DMS153 treated with DMSO at 0.1 percent for 48 hours (cell line): ENCODE data around the gene SCMH1.
A peak's percentile ranks its signal among the peaks of the same experiment; 100 is the strongest.

Experiments used
- DNase-seq: peaks from one replicate; lab custom pipeline; 2025; ENCODE audit not compliant: unreplicated experiment; lab: John Stamatoyannopoulos, UW

Gene SCMH1

DNA sequence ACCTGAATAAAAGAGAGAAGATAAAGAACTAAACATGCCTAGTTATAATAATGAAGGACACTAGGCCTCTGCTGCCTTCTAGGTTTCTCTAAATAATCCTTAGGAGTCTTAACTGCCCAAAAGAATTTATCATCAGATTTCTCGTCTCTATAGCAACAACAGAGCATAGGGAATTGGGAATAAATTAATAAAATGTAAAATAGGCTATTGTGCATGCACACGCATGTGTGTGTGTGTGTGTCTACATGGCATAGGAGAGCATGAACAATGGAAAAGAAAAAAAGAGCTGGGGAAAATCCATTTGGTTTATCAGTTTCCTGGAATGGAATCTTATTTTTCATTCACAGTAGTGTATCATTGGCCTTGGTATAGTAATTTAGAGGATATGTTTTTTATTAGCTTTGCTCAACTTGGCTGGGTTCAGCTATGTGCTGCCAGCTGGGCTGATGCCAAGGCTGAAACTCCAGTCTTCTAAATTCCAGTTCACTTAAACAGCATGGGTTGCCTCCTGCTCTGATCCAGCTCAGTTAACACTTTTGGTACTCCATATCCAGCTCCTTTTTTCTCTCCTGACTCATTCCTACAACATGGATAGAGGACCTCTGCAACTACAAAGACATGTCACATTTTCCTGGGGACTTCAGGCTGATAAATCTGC lies 140.0 kb downstream of the SCMH1 start:
- no peak for DNase-seq

DNA sequence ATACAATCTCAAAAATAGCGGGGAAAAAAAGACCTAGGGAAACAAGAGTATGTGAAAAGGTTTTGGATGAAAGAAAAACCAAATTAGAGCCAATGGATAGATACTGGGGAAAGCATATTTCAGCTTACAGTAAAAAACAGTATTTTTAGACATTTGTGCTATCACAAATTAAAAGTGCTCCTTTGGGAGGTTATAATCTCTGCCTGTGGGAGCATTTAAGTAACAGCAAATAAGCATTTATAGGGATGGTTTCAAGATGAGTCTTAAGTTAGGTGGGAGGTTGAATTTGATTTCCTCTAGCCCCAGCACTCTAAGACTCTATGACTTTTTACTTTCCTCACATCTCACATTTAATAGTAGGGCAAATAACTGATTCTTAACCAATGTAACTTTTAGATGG lies 141.0 kb downstream of the SCMH1 start:
- DNase-seq, result no peak

DNA sequence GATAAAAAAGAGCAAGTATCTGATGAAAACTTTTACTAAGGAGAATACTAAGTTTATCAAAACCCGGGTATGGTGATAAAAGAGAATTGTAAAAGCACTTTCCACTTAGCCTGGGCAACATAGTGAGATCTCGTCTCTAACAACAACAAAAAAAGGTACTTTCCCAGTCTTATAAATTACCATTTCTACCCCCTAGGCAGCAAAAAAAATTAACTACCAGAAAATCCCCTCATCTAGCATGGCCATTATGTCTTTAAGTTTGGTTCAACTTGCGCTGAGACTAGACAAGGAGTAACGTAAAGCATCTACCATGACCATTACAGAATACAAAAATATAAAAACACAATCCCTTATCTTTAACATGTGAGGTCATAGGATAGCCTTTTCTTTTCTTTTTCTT lies 141.9 kb downstream of the SCMH1 start:
- DNase-seq, result no peak

DNA sequence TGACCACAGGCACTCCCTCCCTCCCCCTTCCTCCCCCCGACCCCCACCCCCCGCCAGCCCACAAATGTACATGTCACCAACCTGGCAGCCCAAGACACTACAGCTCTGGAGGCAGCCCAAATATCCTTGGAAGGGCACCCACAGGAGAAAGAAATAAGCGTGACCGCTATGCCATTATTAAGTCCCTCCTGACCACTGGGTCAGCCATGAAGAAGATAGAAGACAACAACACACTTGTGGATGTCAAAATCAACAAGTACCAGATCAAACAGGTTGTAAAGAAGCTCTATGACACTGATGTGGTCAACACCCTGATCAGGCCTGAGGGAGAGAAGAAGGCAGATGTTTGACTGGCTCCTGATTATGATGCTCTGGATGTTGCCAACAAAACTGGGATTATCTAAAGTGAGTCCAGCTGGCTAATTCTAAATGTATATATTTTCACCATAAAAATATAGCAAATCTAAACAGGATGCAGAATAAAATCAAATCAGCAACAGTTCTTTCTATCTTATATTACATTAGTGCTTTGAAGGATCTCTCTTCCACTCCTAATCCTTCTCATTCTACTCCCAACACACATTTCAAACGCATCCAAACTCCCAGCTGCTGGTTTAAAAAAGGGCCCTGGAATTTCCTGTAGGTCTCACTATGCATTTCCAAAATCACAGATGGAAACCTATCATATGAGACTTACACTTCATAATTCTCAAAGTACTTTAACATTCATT lies 143.2 kb downstream of the SCMH1 start:
- DNase-seq, result no peak

DNA sequence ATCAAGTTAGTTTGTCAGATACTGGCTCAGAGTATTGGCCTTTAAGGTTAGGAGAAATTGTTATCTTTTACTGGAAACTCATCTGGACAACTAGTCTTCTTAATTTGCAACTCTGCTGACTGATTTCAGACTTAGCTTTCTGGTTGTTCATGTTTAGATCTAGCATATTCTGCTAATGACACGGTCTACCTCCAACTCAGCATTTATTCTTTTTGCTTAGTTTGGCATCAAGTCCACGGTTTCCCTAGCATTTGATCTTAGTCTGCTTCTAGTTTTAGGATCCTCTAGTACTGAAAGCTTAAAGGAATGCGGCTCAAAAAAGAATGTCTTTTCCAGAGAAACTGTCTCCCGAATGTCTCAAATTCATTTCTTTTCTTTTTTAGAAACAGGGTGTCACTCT lies 145.0 kb downstream of the SCMH1 start:
- no peak for DNase-seq

DNA sequence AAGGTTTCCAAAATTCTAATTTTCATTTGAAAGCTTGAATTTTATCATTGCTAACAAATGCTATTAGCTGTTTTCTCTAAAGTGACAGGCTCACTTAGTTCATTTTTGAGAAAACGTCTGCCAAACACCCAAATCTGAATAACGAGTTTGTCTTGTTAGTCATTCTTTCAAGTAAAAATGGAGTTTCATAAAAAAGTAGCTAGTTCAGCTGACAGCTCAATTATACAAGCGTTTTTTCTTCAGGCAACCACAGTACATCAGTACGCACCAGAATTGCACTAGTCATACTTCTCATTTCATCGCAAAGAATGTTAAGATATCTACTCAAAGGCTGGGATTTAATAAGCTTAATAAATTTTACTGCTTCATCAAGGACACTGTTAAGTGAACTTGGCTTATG lies 148.3 kb downstream of the SCMH1 start:
- no peak for DNase-seq

DNA sequence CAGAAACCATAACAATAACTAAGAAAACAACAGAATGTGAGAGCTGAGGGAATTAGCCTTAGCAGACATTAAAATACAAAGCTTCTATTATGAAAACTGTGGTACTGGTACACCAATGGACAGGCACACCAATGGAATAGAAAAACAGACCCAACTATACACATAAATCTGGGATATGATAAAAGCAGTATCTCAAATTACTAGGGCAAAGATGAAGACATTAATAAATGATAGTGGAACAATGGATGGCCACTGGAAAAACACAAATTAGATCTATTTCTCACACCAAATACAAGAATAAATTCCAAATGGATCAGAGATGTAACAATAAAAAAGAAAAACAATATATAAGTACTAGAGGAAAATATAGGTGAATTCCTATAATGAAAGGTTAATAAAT lies 155.2 kb downstream of the SCMH1 start:
- no peak for DNase-seq

DNA sequence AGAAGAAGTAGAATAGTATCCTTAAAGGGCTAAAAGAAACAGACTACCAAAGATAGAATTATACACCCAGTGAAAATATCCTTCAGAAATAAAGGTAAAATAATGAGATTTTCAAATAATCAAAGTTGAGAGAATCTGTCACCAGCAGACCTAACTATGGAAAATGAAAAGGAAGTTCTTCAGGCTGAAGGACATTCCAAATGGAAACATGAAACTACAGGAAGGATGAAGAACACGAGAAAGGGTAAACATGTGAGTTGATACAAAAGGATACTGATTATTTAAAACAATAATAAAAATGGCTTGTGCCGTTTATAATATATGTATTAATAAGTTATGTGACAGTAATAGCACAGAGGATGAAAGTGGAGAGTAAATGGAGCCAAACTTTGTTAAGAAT lies 163.5 kb downstream of the SCMH1 start:
- DNase-seq, result no peak

DNA sequence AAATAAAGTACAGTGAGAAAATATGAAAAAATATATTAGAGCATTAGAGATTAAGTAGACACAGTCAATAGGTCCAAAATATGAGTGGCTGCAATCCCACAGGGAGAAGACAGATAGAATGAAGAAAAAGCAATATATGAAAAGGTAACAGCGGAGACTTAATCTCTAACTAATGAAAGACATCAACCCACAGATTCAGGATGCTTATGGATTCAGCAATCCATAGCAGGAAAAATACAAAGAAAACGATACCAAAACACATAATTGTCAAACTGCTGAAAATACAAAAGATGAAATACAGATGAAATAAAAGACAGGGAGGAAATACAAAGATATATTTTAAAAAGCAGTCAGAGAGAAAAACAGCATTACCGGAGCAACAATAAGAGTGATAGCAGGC lies 163.9 kb downstream of the SCMH1 start:
- no peak for DNase-seq

DNA sequence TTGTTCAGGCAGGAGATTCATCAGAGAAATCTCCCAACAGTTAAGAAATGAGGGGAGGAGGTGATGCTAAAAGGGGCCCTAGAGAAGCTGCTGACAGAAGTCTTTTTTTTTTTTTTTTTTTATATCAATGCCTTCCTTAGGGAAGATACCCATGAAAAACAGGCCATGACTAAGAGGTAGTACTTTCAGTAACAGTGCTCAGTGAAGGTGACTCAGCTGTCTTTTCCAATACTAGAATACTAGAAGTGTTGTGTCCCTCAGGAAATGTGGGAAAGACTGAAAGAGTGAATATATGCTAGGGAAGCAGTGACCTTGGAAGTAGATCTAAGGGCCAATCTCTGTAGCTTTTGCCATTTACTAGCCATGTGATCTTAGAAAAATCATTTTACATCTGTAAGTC lies 168.1 kb downstream of the SCMH1 start:
- DNase-seq, result no peak

DNA sequence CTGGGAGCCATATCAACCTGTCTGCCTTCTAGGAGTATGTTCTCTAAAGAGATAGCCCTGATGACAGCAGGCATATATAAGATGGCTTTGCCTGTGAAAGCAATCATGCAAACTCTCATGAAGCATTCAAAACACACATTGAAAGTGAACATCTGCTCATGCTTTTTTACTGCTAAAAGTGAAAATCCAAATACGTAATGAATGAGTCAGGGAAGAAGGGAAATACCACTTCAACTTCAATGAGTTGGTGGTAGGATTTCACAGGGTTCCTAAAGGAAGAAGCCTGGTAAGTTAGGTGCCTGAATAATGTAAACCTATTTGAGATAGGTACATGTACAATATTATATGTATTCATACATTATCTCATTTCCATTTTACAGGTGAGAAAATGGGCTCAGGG lies 170.1 kb downstream of the SCMH1 start:
- no peak for DNase-seq

DNA sequence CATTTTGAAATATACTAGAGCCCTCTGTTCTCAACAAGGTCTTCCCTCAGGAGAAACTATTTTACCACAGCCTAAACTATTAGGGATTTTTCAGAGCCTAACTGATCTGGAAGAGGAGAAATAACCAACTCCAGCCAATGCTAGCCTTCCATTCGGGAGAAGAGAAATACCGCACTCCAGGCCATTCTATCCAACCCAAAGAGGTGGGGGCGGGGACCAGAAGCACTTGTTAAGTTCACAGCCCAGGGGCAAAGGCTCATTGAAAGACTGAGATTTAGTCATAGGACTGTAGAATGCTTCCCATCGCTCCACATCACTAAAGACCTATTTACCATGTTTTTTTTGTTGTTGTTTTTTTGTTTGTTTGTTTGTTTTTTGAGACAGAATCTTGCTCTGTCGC lies 185.2 kb downstream of the SCMH1 start:
- no peak for DNase-seq

DNA sequence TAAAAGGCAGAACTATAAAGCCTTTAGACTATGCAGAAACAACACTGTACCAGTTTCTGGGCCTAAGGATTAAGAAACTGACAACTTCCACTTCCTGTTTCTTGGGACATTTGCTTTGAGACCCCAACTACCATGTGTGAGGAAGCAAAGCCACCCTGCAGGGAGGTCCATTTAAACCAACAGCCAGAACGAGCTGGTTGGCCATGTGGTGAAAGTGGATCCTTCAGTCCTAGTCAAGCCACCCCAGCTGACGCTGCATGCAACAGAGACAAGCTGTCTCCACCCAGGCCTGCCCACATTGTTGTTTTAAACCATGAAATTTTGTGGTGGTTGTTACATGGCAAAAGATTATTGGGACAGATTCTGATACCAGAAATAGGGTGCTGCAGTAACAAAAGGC lies 188.8 kb downstream of the SCMH1 start:
- no peak for DNase-seq

DNA sequence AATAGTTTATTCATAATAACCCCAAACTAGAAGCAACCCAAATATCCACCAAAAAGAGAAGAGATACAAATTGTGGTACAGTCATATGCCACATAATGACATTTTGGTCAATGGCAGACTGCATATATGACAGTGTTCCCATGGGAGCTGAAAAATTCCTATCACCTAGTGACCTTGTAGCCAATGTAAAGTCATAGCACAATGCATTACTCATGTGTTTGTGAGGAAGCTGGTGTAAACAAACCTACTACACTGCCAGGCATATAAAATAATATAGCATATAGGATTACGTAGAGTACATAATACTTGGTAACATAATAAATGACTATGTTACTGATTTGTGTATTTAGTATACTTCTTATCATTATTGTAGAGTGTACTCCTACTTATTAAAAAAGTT lies 191.1 kb downstream of the SCMH1 start:
- DNase-seq, result no peak

DNA sequence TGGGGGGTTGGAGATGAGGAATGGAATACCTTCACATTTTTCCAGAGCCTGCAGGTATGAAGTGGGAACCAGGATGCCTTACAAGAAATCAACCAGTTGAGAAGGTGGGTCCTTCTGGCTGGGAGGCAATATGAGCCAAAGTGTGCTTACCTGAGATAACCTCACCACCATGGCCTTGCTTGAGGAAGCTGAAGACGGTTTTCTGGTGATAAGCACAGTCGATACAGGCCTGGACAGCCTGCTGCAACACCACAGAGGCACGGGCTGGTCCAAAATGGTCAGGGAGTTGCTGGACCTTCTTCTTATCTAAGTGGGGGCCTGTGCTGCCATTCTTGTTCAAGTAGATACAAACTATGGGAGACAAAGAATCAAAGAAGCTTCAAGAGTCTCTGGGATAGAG lies 193.6 kb downstream of the SCMH1 start:
- no peak for DNase-seq

DNA sequence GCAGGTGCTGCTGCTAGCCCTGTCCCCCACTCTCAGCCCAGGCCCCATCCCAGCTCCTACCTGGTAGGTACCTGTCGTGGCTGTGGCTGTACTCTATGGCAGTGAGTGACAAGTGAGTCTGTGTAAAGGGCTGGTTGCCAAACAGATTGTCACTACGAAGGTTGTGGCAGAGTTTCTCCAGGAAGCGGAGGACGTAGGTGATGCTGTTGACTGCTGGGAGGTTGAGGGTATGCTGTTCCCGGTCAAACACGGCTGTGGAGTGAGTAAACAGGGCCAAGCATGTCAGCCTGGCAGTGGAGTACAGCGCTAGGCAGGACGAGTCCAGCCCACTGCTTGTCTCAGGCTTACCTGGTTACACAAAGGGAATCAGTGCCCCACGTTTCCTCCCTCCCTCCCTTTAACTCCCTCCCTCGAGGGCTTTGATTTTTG lies 195.7 kb downstream of the SCMH1 start:
- peak; percentile 79 for DNase-seq

DNA sequence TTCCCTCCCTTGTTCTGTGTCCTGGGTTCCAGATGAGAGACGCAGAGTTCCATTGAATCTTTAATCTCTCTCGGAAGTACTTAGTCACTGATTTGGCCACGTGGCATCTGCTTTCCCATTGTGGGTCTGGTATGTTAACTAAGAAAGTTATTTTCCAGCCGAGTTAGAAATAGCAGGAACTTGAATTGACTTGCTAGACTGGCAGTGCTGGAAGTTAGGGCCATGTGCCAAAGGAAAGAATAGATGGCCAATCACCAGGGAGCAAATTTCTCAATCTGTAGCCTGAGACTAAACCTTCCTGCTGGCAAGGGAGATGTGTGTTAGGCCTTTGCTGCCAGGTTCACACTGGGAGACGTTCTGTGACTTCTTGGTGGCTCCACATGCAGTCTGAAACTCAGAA lies 196.4 kb downstream of the SCMH1 start:
- DNase-seq, result no peak

DNA sequence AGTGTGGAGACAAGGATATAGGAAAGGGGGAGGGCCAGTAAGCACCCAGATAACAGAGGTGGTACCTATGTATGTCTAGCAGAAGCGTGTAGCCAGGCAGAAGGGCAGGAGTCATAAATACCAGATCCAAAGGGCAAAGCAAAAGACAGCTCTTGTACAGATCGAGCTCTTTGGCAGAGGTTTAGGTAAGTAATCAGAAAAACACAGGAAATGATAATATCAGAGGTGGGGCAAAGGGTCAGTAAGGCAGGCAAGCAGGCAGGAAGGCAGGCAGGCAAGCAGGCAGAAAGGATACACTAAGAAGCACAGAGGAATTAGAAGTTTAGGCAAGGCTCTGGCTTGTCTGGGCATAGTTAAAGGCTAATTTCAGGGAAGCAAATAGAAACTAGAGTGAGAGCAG lies 197.9 kb downstream of the SCMH1 start:
- DNase-seq, result no peak

DNA sequence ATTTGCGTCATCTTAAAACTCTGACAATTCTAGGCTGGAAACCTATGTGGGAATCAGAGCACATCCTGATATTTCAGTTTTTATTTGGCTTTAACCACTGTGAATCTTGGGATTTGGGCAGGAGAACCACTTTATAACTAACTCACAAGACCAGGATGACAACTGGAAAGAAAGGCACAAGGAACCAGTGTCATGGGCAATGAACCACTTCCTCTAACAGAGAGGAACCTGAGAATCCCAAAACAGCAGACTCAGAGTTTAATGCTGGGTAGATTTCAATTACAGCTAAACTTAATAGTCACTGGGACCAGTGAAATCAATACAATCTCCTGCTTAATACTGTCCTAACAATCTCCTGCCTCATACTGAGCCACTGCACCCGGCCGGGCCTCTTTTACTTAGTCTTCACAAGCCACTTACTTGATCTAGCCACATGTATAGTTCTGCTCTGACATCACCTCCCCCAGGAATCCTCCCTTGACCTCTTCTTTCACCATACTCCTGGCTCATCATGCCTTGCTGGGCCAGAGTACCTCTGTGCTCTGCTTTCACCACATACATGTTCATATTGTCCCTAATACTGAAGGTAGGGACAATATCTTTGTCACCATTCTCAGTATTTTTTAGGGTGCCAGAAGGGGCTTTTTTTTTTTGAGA lies 200.4 kb downstream of the SCMH1 start:
- no peak for DNase-seq

DNA sequence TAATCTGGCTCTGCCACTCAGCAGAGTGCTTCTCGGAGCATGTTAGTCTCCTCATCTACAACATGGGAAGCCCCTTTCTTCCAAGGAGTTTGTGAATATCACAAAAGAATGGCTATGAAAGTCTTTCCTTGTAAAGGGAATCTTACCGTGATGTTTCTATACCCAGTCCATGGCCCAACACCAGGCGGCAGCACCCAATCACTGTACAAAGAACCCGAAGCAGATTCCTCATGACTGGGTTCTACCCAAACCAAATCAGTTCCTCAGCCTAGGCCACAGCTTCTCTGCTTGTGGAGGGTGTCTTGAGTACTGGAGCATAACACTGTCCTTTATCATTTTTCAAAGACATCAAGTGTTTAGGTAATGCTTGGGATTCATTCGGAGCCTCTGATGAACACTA lies 204.0 kb downstream of the SCMH1 start:
- no peak for DNase-seq

DNA sequence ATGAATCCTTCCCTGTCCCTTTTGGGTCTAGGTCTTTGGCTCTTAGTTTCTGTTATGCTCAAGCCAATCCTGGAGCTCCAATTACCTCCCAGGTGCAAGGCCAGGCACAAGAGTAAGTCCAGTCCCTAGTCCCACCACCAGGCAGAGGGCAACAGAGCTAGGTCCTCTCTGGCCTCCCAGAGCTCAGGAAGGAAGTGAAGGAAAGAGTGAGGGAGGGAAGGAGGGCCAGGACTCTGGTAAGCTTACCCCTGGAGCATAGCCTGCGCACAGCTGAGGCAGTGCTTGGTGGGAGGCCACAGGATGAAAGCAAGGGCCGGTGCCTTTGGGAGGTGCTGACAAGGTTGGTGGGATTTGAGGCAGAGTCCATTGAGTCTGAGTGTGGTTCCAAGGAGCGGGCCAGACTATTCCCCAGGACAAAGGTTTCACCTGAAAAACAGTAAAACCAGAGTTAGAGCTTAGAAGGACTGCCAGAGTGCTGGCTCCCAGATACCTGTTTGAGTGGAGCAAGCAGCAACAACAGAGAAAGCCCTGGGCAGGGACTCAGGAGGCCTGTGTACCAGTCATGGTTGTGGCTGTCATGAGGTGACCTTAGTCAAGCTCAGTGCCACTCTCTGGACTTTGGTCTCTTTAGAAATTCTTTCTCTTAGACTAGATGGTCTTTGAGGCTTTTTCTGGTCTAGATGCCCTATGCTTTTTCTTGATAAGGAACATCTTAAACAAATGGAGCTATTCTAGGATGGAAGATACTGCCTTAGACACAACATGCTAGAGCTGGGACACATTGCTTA lies 204.8 kb downstream of the SCMH1 start:
- no peak for DNase-seq

DNA sequence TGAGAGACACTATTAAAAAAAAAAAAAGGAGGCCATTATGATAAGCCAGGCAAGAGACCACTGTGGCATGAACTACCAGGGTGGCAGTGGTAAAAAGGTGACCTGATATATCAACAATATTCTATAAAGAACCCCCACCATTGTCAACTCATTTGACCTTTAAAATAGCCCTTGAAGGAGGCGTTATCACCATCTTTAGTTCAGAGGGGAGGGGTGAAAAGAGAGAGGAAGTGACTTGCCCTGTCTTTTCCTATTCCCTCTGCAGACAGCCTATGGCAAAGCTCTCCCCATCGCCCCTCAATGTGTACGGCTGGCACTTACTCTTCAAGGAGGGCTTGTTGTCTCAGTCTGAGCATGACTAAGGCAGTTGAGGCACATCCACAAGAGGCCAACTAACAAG lies 208.8 kb downstream of the SCMH1 start:
- DNase-seq, result no peak
